ENCODE data around the gene SMTNL2. TPM values are rescaled to one million over a fixed set of nuclear protein-coding genes. Genes with fewer than 3 reads are reported as not detected.
"Not testable (repeated sequence)": the region's sequence is repeated elsewhere in the genome, so short reads cannot be mapped to it uniquely, and the experiment has no call there.

The SMTNL2 gene
- total RNA-seq, 1 experiment from 2014 or later = not detected

- DNase-seq (ENCODE audit: low read depth) = no peak
These were observed 23.9 kb upstream of the SMTNL2 start, which contains the start of gene GGT6 for GRCh38 chr17:4560421-4560820. Gene GGT6, minus strand, starts transcription at chr17:4560577. Its CDS starts 56 bp downstream, at chr17:4560521.

DNA sequence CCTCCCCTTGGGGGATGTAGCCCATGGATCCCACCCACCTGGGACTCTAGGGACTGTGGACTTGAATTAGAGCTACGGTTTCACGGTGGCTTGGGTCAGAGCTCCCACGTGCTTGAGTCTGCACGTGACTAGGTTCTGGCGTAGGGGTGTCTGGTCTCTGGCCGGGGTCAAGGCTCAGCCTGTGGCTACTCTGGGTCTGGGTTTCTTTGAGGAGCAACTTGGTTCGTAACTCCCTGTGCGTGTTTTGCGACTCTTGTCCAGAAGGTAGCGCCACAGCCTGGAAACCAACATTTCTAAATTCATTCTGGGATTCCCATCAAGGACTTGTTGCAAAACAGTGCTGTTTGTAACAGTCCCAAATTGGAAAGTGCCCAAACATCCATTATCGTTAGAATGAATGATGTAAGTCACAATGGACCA, 23.5 kb upstream of the SMTNL2 start:
- DNase-seq (ENCODE audit: low read depth) = no peak

DNA sequence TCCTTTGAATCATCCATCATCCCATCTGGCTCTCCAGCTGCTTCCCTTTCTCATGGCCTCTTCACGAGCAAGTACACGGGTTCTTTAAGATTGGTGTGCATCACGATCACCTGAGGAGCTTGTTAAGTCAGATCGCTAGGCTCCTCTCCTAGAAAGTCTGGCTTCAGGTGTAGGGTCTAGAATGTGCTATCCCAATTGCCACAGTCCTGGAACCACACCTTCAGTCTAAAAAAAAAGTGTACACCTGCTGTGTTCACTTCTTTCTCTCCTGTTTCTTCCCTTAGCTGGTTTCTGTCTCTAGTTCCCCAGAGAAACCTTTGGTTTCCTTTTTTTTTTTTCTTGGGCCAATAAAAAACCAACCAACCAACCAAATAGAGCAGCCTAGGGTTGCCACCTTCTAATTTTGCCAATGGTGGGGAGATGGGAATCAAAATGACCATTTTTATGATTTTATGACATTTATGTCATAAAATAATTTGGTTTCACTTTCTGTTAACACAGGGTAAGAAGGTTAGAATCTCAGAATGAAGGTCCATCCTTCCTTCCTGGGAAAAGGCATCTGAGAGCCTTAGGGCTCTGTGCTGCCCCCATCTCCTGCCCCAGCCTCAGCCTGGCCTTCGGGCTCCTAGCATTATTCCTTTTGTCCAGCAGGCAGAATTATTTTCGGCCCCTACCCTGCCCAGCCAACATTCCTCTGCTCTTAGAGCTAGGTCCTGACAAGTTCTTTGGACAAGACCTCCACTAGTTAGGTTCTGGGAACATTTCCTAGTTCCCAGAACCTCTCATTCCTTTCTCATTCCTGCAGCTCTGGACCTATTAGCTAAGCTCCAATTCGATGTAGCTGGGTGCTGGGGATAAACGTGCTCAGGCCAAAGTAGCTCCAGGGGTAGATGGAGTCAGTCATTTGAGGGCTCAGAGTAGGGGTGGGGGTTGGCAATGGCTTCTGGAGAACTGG, 22.0 kb upstream of the SMTNL2 start:
- DNase-seq (ENCODE audit: low read depth) = no peak

- DNase-seq (ENCODE audit: low read depth) = peak; percentile 86
These were observed 18.9 kb upstream of the SMTNL2 start for GRCh38 chr17:4565209-4566141.

GRCh38 chr17:4566785-4567184, 17.5 kb upstream of the SMTNL2 start:
- DNase-seq (ENCODE audit: low read depth) = peak; percentile 70

GRCh38 chr17:4569591-4569990, 14.7 kb upstream of the SMTNL2 start:
- DNase-seq (ENCODE audit: low read depth) = no peak

DNA sequence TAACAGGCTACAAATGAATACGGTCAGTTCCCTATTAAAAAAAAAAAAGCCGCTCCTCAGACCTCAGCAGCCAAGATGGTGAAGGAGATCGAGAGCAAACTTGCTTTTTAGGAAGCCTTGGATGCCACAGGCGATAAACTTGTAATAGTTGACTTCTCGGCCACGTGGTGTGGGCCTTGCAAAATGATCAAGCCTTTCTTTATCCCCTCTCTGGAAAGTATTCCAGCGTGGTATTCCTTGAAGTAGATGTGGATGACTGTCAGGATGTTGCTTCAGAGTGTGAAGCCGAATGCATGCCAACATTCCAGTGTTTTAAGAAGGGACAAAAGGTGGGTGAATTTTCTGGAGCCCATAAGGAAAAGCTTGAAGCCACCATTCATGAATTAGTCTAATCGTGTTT, 12.2 kb upstream of the SMTNL2 start:
- DNase-seq (ENCODE audit: low read depth) = no peak

DNA sequence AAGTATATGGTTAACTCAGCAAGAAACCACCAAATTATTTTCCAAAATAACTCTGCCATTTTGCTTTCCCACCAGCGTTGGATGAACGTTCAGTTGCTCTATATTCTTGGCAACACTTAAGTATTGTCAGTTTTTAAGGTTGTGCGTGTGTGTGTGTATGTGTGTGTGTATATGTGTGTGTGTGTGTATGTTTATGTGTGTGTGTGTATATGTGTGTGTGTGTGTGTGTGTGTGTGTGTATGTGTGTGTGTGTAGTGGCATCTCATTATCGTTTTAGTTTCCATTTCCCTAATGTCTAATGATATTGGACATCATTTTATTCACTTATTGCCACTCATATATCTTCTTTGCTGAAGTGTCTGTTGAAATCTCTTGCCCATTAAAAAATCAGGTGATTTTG, 11.2 kb upstream of the SMTNL2 start:
- no peak for DNase-seq (ENCODE audit: low read depth)

DNA sequence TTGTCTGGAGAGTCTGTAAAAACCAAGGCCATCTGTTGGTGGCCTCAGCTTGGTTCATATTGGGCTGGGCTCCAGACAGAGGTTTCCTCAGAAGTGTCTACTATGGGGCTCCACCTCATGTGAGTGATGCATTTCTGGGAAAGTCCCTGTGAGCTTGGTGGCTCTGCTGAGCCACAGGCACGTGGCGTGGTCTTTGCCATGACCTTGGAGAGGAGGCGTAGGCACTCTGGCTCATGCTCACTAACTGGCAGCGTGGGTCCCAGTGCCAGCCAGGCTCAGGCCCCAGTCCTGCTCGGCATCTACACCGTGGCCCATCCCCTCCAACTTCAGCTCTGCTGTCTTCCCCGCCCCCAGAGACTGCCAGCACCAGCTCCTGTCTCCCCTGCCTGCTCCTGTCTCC, 10.7 kb upstream of the SMTNL2 start:
- DNase-seq (ENCODE audit: low read depth) = peak; percentile 68

DNA sequence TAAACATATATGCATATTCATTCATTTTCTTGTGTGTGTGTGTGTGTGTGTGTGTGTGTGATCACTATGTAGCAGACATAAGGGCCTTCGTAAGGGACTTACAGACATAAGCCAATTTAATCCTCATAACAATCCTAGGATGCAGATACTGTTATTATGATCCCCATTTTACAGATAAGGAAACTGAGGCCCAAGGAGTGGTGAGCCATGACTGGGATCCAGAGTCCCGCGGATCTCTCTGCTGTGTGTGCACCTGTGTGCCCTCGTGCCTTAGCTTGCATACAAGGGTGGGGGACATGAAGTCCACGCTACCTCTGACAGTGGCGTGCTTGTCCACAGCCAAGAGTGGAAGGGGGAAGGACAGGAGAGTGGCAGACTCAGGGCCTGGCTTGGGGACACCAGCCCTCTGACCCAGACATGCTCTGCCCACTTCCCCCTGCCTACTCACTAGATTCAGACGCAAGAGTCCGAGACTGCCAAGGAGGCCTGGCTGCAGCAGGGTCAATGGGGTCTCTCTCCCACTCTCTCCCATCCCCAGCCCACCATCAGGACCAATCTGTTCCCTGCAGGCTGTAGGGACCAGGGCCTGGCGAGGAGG, 9.8 kb upstream of the SMTNL2 start:
- no peak for DNase-seq (ENCODE audit: low read depth)

- no peak for DNase-seq (ENCODE audit: low read depth)
These were observed 8.2 kb upstream of the SMTNL2 start for GRCh38 chr17:4576161-4576558.

DNA sequence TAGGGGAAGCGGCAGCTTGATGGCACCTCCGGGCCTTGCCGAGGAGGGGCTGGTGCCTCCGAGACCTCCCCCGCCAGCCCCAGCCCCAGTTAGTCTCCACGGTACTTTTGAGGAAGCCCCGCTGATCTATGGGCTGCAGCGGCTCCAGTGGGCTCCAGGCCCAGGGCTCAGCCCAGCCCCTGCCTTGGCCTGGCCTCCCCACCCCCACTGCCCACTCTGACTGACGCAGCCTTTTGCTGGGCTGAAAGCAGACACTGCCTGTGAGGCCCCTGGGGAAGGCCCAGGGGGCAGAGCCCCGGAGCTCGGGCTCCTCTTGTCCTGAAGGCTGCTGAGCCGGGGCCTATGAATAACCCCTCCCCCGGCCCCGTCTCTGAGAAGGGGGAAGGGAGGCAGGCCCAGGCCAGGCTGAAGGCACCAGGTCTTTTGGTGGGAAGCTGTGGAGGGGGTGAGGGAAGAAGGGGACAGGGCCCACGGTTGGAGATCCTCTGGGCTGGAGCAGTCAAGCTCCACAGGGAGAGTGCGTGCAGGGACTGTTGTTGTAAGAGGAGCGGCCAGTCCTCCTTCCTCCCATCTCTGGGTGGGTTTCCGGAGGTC, 7.5 kb upstream of the SMTNL2 start:
- DNase-seq (ENCODE audit: low read depth) = no peak

DNA sequence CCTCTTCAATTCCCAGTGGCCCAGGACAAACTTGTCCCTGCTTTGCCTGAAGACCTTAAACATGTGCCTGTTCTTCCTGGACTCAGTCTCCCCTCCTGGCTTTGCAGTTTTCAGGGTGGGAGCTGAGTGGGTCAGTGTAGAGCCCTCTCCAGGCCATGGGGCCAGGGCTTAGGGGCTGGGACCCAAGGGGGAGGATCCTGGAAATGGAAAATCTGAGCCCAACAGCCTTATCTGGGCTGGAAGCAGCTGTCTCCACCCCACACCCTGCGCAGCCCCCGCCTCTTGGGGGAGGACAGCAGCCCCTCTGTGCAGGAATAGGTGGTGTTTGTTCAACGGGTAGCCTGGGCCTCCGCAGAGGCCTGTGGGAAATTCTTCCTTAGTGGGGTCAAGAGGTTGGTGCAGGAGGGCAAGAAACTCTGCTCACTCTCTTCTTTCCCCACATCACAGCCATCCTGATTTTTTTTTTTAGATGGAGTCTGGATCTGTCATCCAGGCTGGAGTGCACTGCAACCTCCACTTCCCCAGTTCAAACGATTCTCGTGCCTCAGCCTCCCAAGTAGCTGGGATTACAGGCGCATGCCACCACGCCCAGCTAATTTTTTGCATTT, 6.8 kb upstream of the SMTNL2 start:
- no peak for DNase-seq (ENCODE audit: low read depth)

GRCh38 chr17:4578349-4578748, 6.0 kb upstream of the SMTNL2 start:
- DNase-seq (ENCODE audit: low read depth) = not testable (repeated sequence)

DNA sequence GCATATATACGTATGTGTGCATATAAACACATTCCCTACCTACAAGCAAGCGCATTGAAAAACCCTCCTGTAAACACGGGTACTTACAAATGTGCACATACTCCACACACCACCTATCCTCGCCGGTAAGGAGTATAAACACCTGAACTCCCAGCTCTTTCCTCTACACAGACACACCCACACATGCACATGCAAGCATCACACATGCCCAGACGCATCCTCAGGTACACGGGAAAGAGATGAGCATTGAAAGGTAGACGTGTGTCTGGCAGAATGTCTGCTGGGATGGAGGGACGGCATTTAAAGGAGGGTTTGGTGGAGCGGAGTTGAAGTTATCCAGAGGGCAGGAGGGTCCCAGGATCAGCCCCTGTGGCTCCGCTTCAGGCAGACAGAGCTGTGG, 4.7 kb upstream of the SMTNL2 start:
- DNase-seq (ENCODE audit: low read depth) = no peak

DNA sequence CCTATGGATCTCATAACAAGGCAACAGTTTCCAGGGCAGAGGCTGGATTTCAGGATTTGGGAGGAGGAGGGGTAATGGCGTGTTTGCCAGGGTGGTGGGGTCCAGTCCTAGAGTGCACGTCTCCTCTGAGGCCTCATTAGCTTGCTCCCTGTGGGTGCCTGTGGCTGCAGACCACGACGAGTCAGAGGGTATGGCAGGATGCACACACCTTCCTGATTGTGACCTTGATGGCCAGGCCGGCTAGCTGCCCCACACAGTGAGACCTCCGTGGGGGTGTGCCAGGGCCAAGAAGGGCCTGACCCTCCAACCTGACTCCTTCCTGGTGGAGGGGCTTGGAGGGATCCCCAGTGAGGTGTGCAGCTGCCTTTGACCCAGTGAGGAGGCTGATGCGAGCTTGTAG, 4.0 kb upstream of the SMTNL2 start:
- no peak for DNase-seq (ENCODE audit: low read depth)

- DNase-seq (ENCODE audit: low read depth) = no peak
These were observed 2.2 kb upstream of the SMTNL2 start for GRCh38 chr17:4582101-4582501.

DNA sequence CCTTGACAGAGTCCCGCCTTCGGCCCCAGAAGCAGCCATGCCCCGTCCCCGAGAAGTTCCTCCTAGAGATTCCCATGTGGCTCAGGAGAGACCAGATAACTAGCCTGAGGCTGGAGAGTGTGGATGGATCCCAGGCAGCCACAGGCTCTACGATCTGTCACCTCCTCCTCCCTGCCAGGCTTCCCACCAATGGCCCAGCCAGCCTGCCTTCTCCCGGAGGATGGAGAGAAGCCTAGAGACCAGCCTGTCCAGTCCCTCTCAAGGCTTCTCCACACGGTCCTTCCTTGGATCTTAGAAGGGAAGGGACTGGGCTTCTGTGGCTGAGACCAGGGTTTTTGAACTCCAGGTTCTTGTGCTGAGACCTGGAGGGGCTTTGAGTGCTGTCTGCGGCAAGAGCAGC, 1.6 kb upstream of the SMTNL2 start:
- DNase-seq (ENCODE audit: low read depth) = no peak

DNA sequence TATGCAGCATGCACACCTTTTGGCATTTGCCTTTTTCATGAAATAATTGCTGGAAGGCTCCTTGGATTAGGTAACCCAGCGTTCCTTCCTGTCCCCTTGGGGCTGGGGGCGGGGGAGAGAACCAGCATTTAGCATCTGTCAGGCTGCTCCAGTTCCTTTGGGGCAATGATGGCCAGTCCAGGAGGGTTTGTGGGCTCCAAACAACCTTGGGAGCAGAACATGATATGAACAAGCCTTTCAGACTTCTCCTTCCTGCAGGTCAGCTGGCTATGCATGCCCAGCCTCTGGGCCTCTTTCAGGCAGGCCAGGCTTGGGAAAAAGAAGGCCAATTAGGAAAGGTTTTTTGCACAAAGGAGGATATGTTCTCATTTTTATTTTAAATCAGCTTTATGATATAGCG, 1.1 kb upstream of the SMTNL2 start:
- no peak for DNase-seq (ENCODE audit: low read depth)

- peak; percentile 36 for DNase-seq (ENCODE audit: low read depth)
These were observed 588 bp upstream of the SMTNL2 start for GRCh38 chr17:4583782-4584100.

GRCh38 chr17:4584917-4585637, 748 bp downstream of the SMTNL2 start:
- no peak for DNase-seq (ENCODE audit: low read depth)
